DMS 273 treated with DMSO at 0.1 percent for 48 hours (cell line): ENCODE results near the gene SELENOF.
"Not testable (repeated sequence)": the region's sequence is repeated elsewhere in the genome, so short reads cannot be mapped to it uniquely, and the experiment has no call there.

Experiments used
- DNase-seq: peaks from one replicate; lab custom pipeline; 2025; lab: John Stamatoyannopoulos, UW

SELENOF gene

GRCh38 chr1:86814118-86814517 is 99.8 kb downstream of the SELENOF start:
- not testable (repeated sequence) for DNase-seq
